K562 (cell line): ENCODE measurements around the gene FAM117B. TPM values are rescaled to one million over a fixed set of nuclear protein-coding genes. Genes with fewer than 3 reads are reported as not detected.

Source experiments
- ATAC-seq: fragments of 200-7000 bp; cut with Tn5 transposase; 3 replicates; pipeline ENCODE4 v1.9.1; 2020; ENCODE audit warnings: moderate library complexity
- BruUV-seq: library from RNA; stranded (reverse); fragments of 400-500 nt; replicated peaks from 2 replicates; lab custom pipeline; 2021; lab: Mats Ljungman, UMichigan
- CTCF ChIA-PET: fragments of 300-600 bp; formaldehyde crosslinking; extraction: SDS; loops from one replicate; lab custom pipeline; 2021; ENCODE audit warnings: low intra/inter-chr PET ratio; lab: Yijun Ruan, JAX
- POLR2A ChIA-PET: fragments of 300-600, 350-650 bp; sonication (Branson Sonifier 250); formaldehyde crosslinking; extraction: SDS; loops from one replicate; lab custom pipeline; 2021; ENCODE audit warnings: antibody characterized with exemption, inconsistent platforms; lab: Yijun Ruan, JAX
- DNase-seq, 4 experiments: peaks; one replicate each; pipeline versions ENCODE4 v3.0.0 to v3.0.0-alpha.2; 2011 to 2018; ENCODE audit warnings: low spot score in 3 of 4, mixed read lengths in 3 of 4; ENCODE audit errors: extremely low read depth in 1 of 4
- FAIRE-seq: peaks from 2 replicates; lab custom pipeline; 2011; peaks lifted over from hg19 to GRCh38; lab: Jason Lieb, UNC
- H2AFZ ChIP-seq: 2 replicates; pipeline ENCODE4 v1.6.0; 2011; ENCODE audit warnings: low read depth, low read length, control low read depth, inconsistent platforms
- H3K27ac ChIP-seq: fragments of 200-600 bp; 3 replicates; pipeline ENCODE4 v1.8.0; 2011; ENCODE audit warnings: low read depth, mild to moderate bottlenecking, control low read depth, inconsistent platforms, low read length, moderate library complexity, mixed read lengths; ENCODE audit errors: extremely low read depth
- H3K27me3 ChIP-seq, 2 experiments: fragments of 300-600 bp in 1 of 2; 2 replicates in 1 of 2; 3 replicates in 1 of 2; pipeline versions ENCODE4 v1.6.0 to v1.8.0; 2011; ENCODE audit warnings: inconsistent platforms in 2 of 2, low read length in 2 of 2, mild to moderate bottlenecking in 1 of 2, mixed read lengths in 1 of 2, moderate library complexity in 1 of 2; ENCODE audit not compliant: control insufficient read depth in 2 of 2, insufficient read depth in 2 of 2
- H3K36me3 ChIP-seq: fragments of 300-600 bp; 3 replicates; pipeline ENCODE4 v1.8.0; 2011; ENCODE audit warnings: mild to moderate bottlenecking, low read length, inconsistent platforms; ENCODE audit not compliant: control insufficient read depth, insufficient read depth
- H3K4me1 ChIP-seq, 2 experiments: fragments of 200-600 bp in 1 of 2; replicated peaks in 1 of 2; 2 replicates in 1 of 2; 3 replicates in 1 of 2; pipeline versions ENCODE4 v1.5.1 to v1.8.0; 2011; ENCODE audit warnings: inconsistent platforms in 2 of 2, low read length in 2 of 2, mild to moderate bottlenecking in 1 of 2, mixed read lengths in 1 of 2, moderate library complexity in 1 of 2; ENCODE audit not compliant: control insufficient read depth in 2 of 2, insufficient read depth in 2 of 2
- H3K4me2 ChIP-seq: 2 replicates; pipeline ENCODE4 v1.6.1; 2011; ENCODE audit warnings: low read length, control low read depth, inconsistent platforms, mixed read lengths; ENCODE audit not compliant: insufficient read depth
- H3K4me3 ChIP-seq: fragments of 200-600 bp; sonication (generic), shearing (Covaris generic); 2 replicates; pipeline ENCODE4 v1.5.1; 2016; ENCODE audit warnings: control low read depth, inconsistent platforms
- H3K79me2 ChIP-seq: fragments of 200-600 bp; 3 replicates; pipeline ENCODE4 v1.8.0; 2011; ENCODE audit warnings: low read length, inconsistent platforms; ENCODE audit not compliant: control insufficient read depth, insufficient read depth
- H3K9ac ChIP-seq, 2 experiments: 2 replicates each; pipeline versions ENCODE4 v1.6.0 to v1.6.1; 2011; ENCODE audit warnings: low read depth in 2 of 2, low read length in 2 of 2, control low read depth in 1 of 2, inconsistent platforms in 1 of 2, mild to moderate bottlenecking in 1 of 2, mixed read lengths in 1 of 2; ENCODE audit not compliant: insufficient read depth in 1 of 2
- H3K9me1 ChIP-seq: one replicate; pipeline ENCODE4 v1.6.0; 2011; ENCODE audit warnings: inconsistent platforms, mild to moderate bottlenecking, low read length, moderate library complexity; ENCODE audit not compliant: control insufficient read depth, insufficient read depth
- H3K9me3 ChIP-seq: replicated peaks from 2 replicates; pipeline ENCODE4 v1.5.1; 2011; ENCODE audit warnings: low read depth, low read length, inconsistent platforms; ENCODE audit not compliant: control insufficient read depth, insufficient read depth
- H4K20me1 ChIP-seq: replicated peaks from 2 replicates; pipeline ENCODE4 v1.6.1; 2011; ENCODE audit warnings: low read length, inconsistent platforms, mixed read lengths; ENCODE audit not compliant: control insufficient read depth, insufficient read depth
- ARID1B ChIP-seq: fragments of 450-650 bp; IDR thresholded peaks from 2 replicates; pipeline ENCODE4 v1.6.1; 2016; ENCODE audit warnings: antibody characterized with exemption, mild to moderate bottlenecking, inconsistent platforms
- CBFA2T2 ChIP-seq: fragments of 450-650 bp; conservative IDR thresholded peaks from 2 replicates; pipeline ENCODE4 v1.6.1; 2017; ENCODE audit warnings: mild to moderate bottlenecking
- E2F6 ChIP-seq, 2 experiments: IDR thresholded peaks; 2 replicates each; pipeline ENCODE4 v1.6.1; 2011; ENCODE audit warnings: borderline replicate concordance in 1 of 2, control low read depth in 1 of 2, low read depth in 1 of 2, low read length in 1 of 2, mild to moderate bottlenecking in 1 of 2, mixed read lengths in 1 of 2, moderate library complexity in 1 of 2; ENCODE audit not compliant: insufficient read depth in 1 of 2, insufficient read length in 1 of 2, poor library complexity in 1 of 2, severe bottlenecking in 1 of 2; ENCODE audit errors: extremely low read depth in 1 of 2
- HDAC1 ChIP-seq, 2 experiments: fragments of 450-650 bp; IDR thresholded peaks; 2 replicates each; pipeline ENCODE4 v1.6.1; 2016 to 2017; ENCODE audit warnings: inconsistent platforms in 1 of 2, mild to moderate bottlenecking in 1 of 2, moderate library complexity in 1 of 2
- HNRNPK ChIP-seq: fragments of 200-400 bp; formaldehyde crosslinking; IDR thresholded peaks from one replicate; pipeline ENCODE4 v1.6.1; 2018; ENCODE audit warnings: mild to moderate bottlenecking, low read depth, low read length; ENCODE audit not compliant: poor library complexity, severe bottlenecking
- KLF16 ChIP-seq: IDR thresholded peaks from 2 replicates; pipeline ENCODE4 v1.6.1; 2016; ENCODE audit warnings: antibody characterized with exemption
- NR2C1 ChIP-seq, 2 experiments: fragments of 450-650 bp; IDR thresholded peaks; 2 replicates each; pipeline ENCODE4 v1.6.1; 2017; ENCODE audit warnings: mild to moderate bottlenecking in 2 of 2, antibody characterized with exemption in 1 of 2, inconsistent platforms in 1 of 2, missing compliant biosample characterization in 1 of 2, missing genetic modification characterization in 1 of 2
- NRF1 ChIP-seq, 2 experiments: fragments of 450-650 bp; IDR thresholded peaks in 1 of 2; conservative IDR thresholded peaks in 1 of 2; 2 replicates each; pipeline ENCODE4 v1.6.1; 2014; ENCODE audit warnings: mild to moderate bottlenecking in 2 of 2
- ZBTB1 ChIP-seq: sonication (generic); formaldehyde crosslinking; IDR thresholded peaks from 2 replicates; pipeline ENCODE4 v1.8.1; 2023; ENCODE audit warnings: missing genetic modification reagents, low read depth, mild to moderate bottlenecking, borderline replicate concordance
- ZNF140 ChIP-seq: fragments of 250-450 bp; sonication (Bioruptor Pico); IDR thresholded peaks from 2 replicates; pipeline ENCODE4 v1.8.0; 2021; ENCODE audit warnings: moderate library complexity, mild to moderate bottlenecking, inconsistent platforms
- ZNF23 ChIP-seq: fragments of 250-450 bp; sonication (Bioruptor Pico); IDR thresholded peaks from 2 replicates; pipeline ENCODE4 v1.4.0; 2020; ENCODE audit warnings: mild to moderate bottlenecking
- ZNF347 ChIP-seq: fragments of 450-650 bp; formaldehyde crosslinking; IDR thresholded peaks from 2 replicates; pipeline ENCODE4 v1.4.0; 2020; ENCODE audit warnings: low read depth, mild to moderate bottlenecking, moderate library complexity
- ZNF696 ChIP-seq: fragments of 250-450 bp; sonication (Bioruptor Pico); conservative IDR thresholded peaks from 2 replicates; pipeline ENCODE4 v1.4.0; 2020; ENCODE audit warnings: mild to moderate bottlenecking, moderate library complexity
- WGBS: fragments of 100-300 bp; shearing (Covaris generic); methylation state at CpG from one replicate; pipeline ENCODE4 v1.1.6; 2016; ENCODE audit warnings: low coverage, mixed read lengths; ENCODE audit not compliant: insufficient coverage; ENCODE audit errors: missing lambda C conversion rate; 5-methylcytosine and 5-hydroxymethylcytosine counted together
- in situ Hi-C: fragments of 300-500 bp; cut with MboI; formaldehyde crosslinking; loops from 4 replicates; pipeline ENCODE4 v1.15.0; 2018; ENCODE audit warnings: inconsistent platforms, mixed read lengths
- intact Hi-C: fragments of 100-400 bp; cut with micrococcal nuclease; formaldehyde crosslinking; loops from 2 replicates; pipeline ENCODE4 v1.14.2; 2022
- polyA plus RNA-seq, 8 experiments: library from polyadenylated mRNA; depleted of rRNA in 4 of 8; stranded (reverse) in 5 of 8; unstranded in 3 of 8; fragments of >200 nt; fragmentation: Nextera tagmentation in 2 of 8; fragmentation: Illumina TruSeq in 1 of 8; extraction: Ambion mirVana in 2 of 8; extraction: Trizol in 1 of 8; gene quantifications; 2 replicates each; pipeline versions ENCODE4 v1.2.1 to v1.2.3, GENCODE V29; 2011 to 2014; ENCODE audit warnings: inconsistent platforms in 1 of 8, missing spikeins in 1 of 8
- total RNA-seq, 7 experiments: library from RNA; depleted of rRNA in 6 of 7; stranded (reverse); fragments of >200 nt in 6 of 7; fragmentation: Illumina TruSeq in 2 of 7; extraction: Trizol in 2 of 7; gene quantifications; 2 replicates each; pipeline versions ENCODE4 v1.2.1 to v1.2.3, GENCODE V29; 2011 to 2021; ENCODE audit warnings: low replicate concordance in 1 of 7

The FAM117B gene
- total and polyA plus RNA-seq, 9 of the 15 experiments (the other 6 are each of a cell fraction or from before 2014, with no cell fraction given): 1.6 to 5.2 (median 2.6) TPM

- H3K9me3 ChIP-seq: no peaks in the 10 kb centered on the region
- DNase-seq (no peak), ATAC-seq (no peak), FAIRE-seq (no peak)
- WGBS: 94% methylated on average over 3 of the region's 3 CpGs
- TF ChIP-seq NR2C1 (IDR thresholded peaks at IDR 0.05) (no peak), NR2C1 (tag; IDR thresholded peaks at IDR 0.05) (no peak), ZNF347 (CRISPR knock-in tag) (no peak), E2F6 (IDR thresholded peaks at IDR 0.05; ENCODE audit: borderline replicate concordance in 1 of 2, extremely low read depth in 1 of 2, insufficient read depth in 1 of 2, insufficient read length in 1 of 2, low read depth in 1 of 2, low read length in 1 of 2, poor library complexity in 1 of 2, severe bottlenecking in 1 of 2) (no peak), HDAC1 (IDR thresholded peaks at IDR 0.05) (no peak), ZBTB1 (CRISPR knock-in tag) (no peak), HNRNPK (no peak), ZNF696 (CRISPR knock-in tag) (no peak), ZNF140 (CRISPR knock-in tag) (no peak), NRF1 (conservative IDR thresholded peaks at IDR 0.05 in 1 of 2, IDR thresholded peaks at IDR 0.05 in 1 of 2) (no peak), CBFA2T2 (no peak), ARID1B (no peak), ZNF23 (CRISPR knock-in tag) (no peak), KLF16 (no peak)
- H3K4me2 ChIP-seq: no peak overlapping the region
- no peaks in the 10 kb centered on the region for H3K4me1 ChIP-seq
- H3K36me3 ChIP-seq: peaks cover 6% of the 10 kb centered on the region; the same call in 1 of the 3 replicates
- CTCF ChIA-PET: no interaction called here
- intact Hi-C loops: no loop called here
- POLR2A ChIA-PET: no interaction called here
- H3K4me3 ChIP-seq: no peak overlapping the region
- H3K9me1 ChIP-seq: no peaks in the 10 kb centered on the region
- no peaks in the 10 kb centered on the region for H4K20me1 ChIP-seq
- no peaks in the 10 kb centered on the region for H3K79me2 ChIP-seq
- H2AFZ ChIP-seq: no peak overlapping the region
- in situ Hi-C loops: no loop called here
- no peaks in the 10 kb centered on the region for H3K27me3 ChIP-seq
- H3K27ac ChIP-seq: no peak overlapping the region
- no peak overlapping the region for H3K9ac ChIP-seq
- no TSS peak for BruUV-seq
These were observed 91.3 kb downstream of the FAM117B start for GRCh38 chr2:202726070-202726469.
